Keratinocyte (primary cell): ENCODE results near the gene GBP1. TPM values are rescaled to one million over a fixed set of nuclear protein-coding genes. Genes with fewer than 3 reads are reported as not detected.

Source experiments
- DNase-seq: peaks from one replicate; pipeline ENCODE4 v3.0.0-alpha.2; 2011; ENCODE audit warnings: low read depth, missing footprints, low spot score
- FAIRE-seq: peaks from 2 replicates; lab custom pipeline; 2011; peaks lifted over from hg19 to GRCh38; lab: Jason Lieb, UNC
- H2AFZ ChIP-seq: 2 replicates; pipeline ENCODE4 v1.6.0; 2012; ENCODE audit warnings: low read length, control low read depth, inconsistent platforms; ENCODE audit not compliant: control insufficient read depth
- H3K27ac ChIP-seq: 2 replicates; pipeline ENCODE4 v1.5.1; 2011; ENCODE audit warnings: low read length; ENCODE audit not compliant: control insufficient read depth, insufficient read depth
- H3K27me3 ChIP-seq: 3 replicates; pipeline ENCODE4 v1.6.0; 2011; ENCODE audit warnings: low read length; ENCODE audit not compliant: control insufficient read depth, insufficient read depth; ENCODE audit errors: extremely low read depth
- H3K36me3 ChIP-seq, 2 experiments: 2 replicates in 1 of 2; 3 replicates in 1 of 2; pipeline ENCODE4 v1.5.1; 2011; ENCODE audit warnings: low read length in 2 of 2, mild to moderate bottlenecking in 1 of 2; ENCODE audit not compliant: control insufficient read depth in 2 of 2, insufficient read depth in 2 of 2; ENCODE audit errors: extremely low read depth in 1 of 2
- H3K4me1 ChIP-seq: 3 replicates; pipeline ENCODE4 v1.5.1; 2011; ENCODE audit warnings: low read length; ENCODE audit not compliant: control insufficient read depth, insufficient read depth; ENCODE audit errors: extremely low read depth
- H3K4me2 ChIP-seq: 3 replicates; pipeline ENCODE4 v1.6.0; 2011; ENCODE audit warnings: low read depth, low read length; ENCODE audit not compliant: control insufficient read depth, insufficient read depth; ENCODE audit errors: extremely low read depth
- H3K4me3 ChIP-seq, 3 experiments: fragments of 200-600 bp in 1 of 3; sonication (generic) in 1 of 3; 2 replicates in 2 of 3; 3 replicates in 1 of 3; pipeline ENCODE4 v1.5.1; 2011 to 2016; ENCODE audit warnings: low read length in 3 of 3, mild to moderate bottlenecking in 3 of 3, control low read depth in 2 of 3, inconsistent platforms in 1 of 3, low read depth in 1 of 3, mixed read lengths in 1 of 3, mixed run types in 1 of 3, moderate library complexity in 1 of 3; ENCODE audit not compliant: control insufficient read depth in 2 of 3, insufficient read depth in 2 of 3; ENCODE audit errors: extremely low read depth in 1 of 3
- H3K79me2 ChIP-seq: 2 replicates; pipeline ENCODE4 v1.6.0; 2012; ENCODE audit warnings: low read length; ENCODE audit not compliant: control insufficient read depth, insufficient read depth
- H3K9ac ChIP-seq: 3 replicates; pipeline ENCODE4 v1.6.0; 2011; ENCODE audit warnings: low read length; ENCODE audit not compliant: control insufficient read depth, insufficient read depth; ENCODE audit errors: extremely low read depth
- H3K9me1 ChIP-seq: 3 replicates; pipeline ENCODE4 v1.6.0; 2011; ENCODE audit warnings: low read length; ENCODE audit not compliant: control insufficient read depth, insufficient read depth; ENCODE audit errors: extremely low read depth
- H3K9me3 ChIP-seq: 2 replicates; pipeline ENCODE4 v1.5.1; 2012; ENCODE audit warnings: low read depth, low read length; ENCODE audit not compliant: control insufficient read depth
- H4K20me1 ChIP-seq: 3 replicates; pipeline ENCODE4 v1.6.0; 2011; ENCODE audit warnings: low read length; ENCODE audit not compliant: control insufficient read depth, insufficient read depth; ENCODE audit errors: extremely low read depth
- CTCF ChIP-seq, 3 experiments: IDR thresholded peaks in 1 of 3; conservative IDR thresholded peaks in 1 of 3; optimal IDR thresholded peaks in 1 of 3; 2 replicates in 2 of 3; 3 replicates in 1 of 3; pipeline versions ENCODE3 to v1.5.1; 2011; ENCODE audit warnings: low read length in 3 of 3, mild to moderate bottlenecking in 3 of 3, moderate library complexity in 2 of 3, control low read depth in 1 of 3, inconsistent platforms in 1 of 3; ENCODE audit not compliant: insufficient read depth in 2 of 3; ENCODE audit errors: extremely low read depth in 1 of 3
- EZH2 ChIP-seq: IDR thresholded peaks from one replicate; pipeline ENCODE4 v1.6.1; 2012; ENCODE audit warnings: inconsistent platforms, mild to moderate bottlenecking, low read length, moderate library complexity
- dilution Hi-C: fragments of 300-500 bp; cut with MboI; formaldehyde crosslinking; loops from one replicate; pipeline ENCODE4 v1.7.0; 2020; ENCODE audit warnings: low sequenced_read_pairs; ENCODE audit not compliant: extremely low pct_ligation_motif_present
- polyA plus RNA-seq, 5 experiments: library from polyadenylated mRNA; depleted of rRNA in 3 of 5; stranded (reverse) in 3 of 5; stranded (forward) in 1 of 5; unstranded in 1 of 5; fragments of >200 nt; gene quantifications; 1 replicate in 1 of 5; 2 replicates in 3 of 5; 3 replicates in 1 of 5; pipeline versions ENCODE4 v1.2.1 to v1.2.3, GENCODE V29; 2011 to 2012; ENCODE audit warnings: missing spikeins in 2 of 5, low read depth in 1 of 5, low replicate concordance in 1 of 5
- small RNA-seq, 3 experiments: library from RNA; depleted of rRNA; stranded (forward); fragments of <200 nt; gene quantifications; one replicate each; pipeline ENCODE3, GENCODE V24; 2012; ENCODE audit warnings: low read depth in 3 of 3, low replicate concordance in 1 of 3; ENCODE audit not compliant: insufficient read length in 3 of 3

Gene GBP1
- polyA plus RNA-seq, 1 donor (not counting 4 experiments of a cell fraction or from before 2014, with no cell fraction given): 22.7 TPM

- no peak overlapping the region for H3K4me3 ChIP-seq
- H3K79me2 ChIP-seq: no peaks in the 10 kb centered on the region
- TF ChIP-seq CTCF (optimal IDR thresholded peaks at IDR 0.05 in 1 of 3, IDR thresholded peaks at IDR 0.05 in 1 of 3, conservative IDR thresholded peaks at IDR 0.05 in 1 of 3; ENCODE audit: extremely low read depth in 1 of 3, insufficient read depth in 2 of 3, low read length in 3 of 3): no peak
- TF ChIP-seq EZH2: no peak
- no peaks in the 10 kb centered on the region for H3K4me1 ChIP-seq
- no peaks in the 10 kb centered on the region for H3K9me3 ChIP-seq
- no peak overlapping the region for H3K4me2 ChIP-seq
- no peak overlapping the region for H3K27ac ChIP-seq
- H4K20me1 ChIP-seq: no peaks in the 10 kb centered on the region
- DNase-seq (no peak), FAIRE-seq (no peak)
- H3K36me3 ChIP-seq: peaks cover 20% of the 10 kb centered on the region in 2 experiments
- no peak overlapping the region for H2AFZ ChIP-seq
- no peaks in the 10 kb centered on the region for H3K27me3 ChIP-seq
- H3K9ac ChIP-seq: no peak overlapping the region
- no peaks in the 10 kb centered on the region for H3K9me1 ChIP-seq
- dilution Hi-C loops: no loop called here
Measured at GRCh38 chr1:89008511-89008910, 56.5 kb downstream of the GBP1 start.

GRCh38 chr1:89005286-89006151 is 59.5 kb downstream of the GBP1 start:
- Histone ChIP-seq H3K79me2 (no peaks in the 10 kb centered on the region), H3K27ac (no peak overlapping the region), H3K4me1 (peaks cover 8% of the 10 kb centered on the region), H3K9me1 (no peaks in the 10 kb centered on the region), H3K27me3 (no peaks in the 10 kb centered on the region), H3K9me3 (no peaks in the 10 kb centered on the region), H3K36me3 (peaks cover 9 to 17% of the 10 kb centered on the region in 2 experiments), H3K4me3 (no peak overlapping the region), H4K20me1 (no peaks in the 10 kb centered on the region), H2AFZ (no peak overlapping the region), H3K4me2 (no peak overlapping the region), H3K9ac (no peak overlapping the region)
- TF ChIP-seq CTCF (optimal IDR thresholded peaks at IDR 0.05 in 1 of 3, IDR thresholded peaks at IDR 0.05 in 1 of 3, conservative IDR thresholded peaks at IDR 0.05 in 1 of 3; ENCODE audit: extremely low read depth in 1 of 3, insufficient read depth in 2 of 3, low read length in 3 of 3) (no peak), EZH2 (no peak)
- dilution Hi-C loops: no loop called here
- no peak for DNase-seq
- no peak for FAIRE-seq

Small RNAs within 50 kb of the gene (small RNA-seq; reads per million reads assigned to genes)
- 0 reads per million in 3 experiments for gene RF00019

Other genes with a start within 250 kb of the GBP1 start
- 41.4 to 63.8 TPM (median 42.1 TPM) in 3 replicates for gene GTF2B, start 173.6 kb downstream of the GBP1 start, polyA plus RNA-seq
- 24.2 to 50.6 TPM (median 30.4 TPM) in 3 replicates for gene KYAT3, start 72.6 kb downstream of the GBP1 start, polyA plus RNA-seq
- gene RBMXL1, start 72.6 kb downstream of the GBP1 start, polyA plus RNA-seq: 4.5 to 8.4 TPM (median 6.8 TPM) in 3 replicates
- gene GBP3, start 42.3 kb downstream of the GBP1 start, polyA plus RNA-seq: 37.1 to 51.1 TPM (median 42.6 TPM) in 3 replicates
- gene GBP2, start 60.9 kb upstream of the GBP1 start, polyA plus RNA-seq: 0.26 to 0.95 TPM (median 0.43 TPM) in 3 replicates
- gene GBP7, start 110.8 kb upstream of the GBP1 start, polyA plus RNA-seq: not detected in 3 replicates
- gene GBP4, start 133.7 kb upstream of the GBP1 start, polyA plus RNA-seq: 0.01 TPM in 1 of 3 replicates, not detected in the others
- gene GBP5, start 207.7 kb upstream of the GBP1 start, polyA plus RNA-seq: 0.02 to 0.04 TPM (median 0.03 TPM) in 3 replicates